IPS-15b (cell line): ENCODE measurements around the gene SLX9.
A peak's percentile ranks its signal among the peaks of the same experiment; 100 is the strongest.

Source experiments
- H3K27me3 ChIP-seq: one replicate; pipeline ENCODE4 v1.6.1; 2013; ENCODE audit warnings: low read length; ENCODE audit not compliant: control insufficient read depth, insufficient read depth
- H3K36me3 ChIP-seq: one replicate; pipeline ENCODE4 v1.6.1; 2013; ENCODE audit warnings: low read length; ENCODE audit not compliant: control insufficient read depth, insufficient read depth
- H3K4me1 ChIP-seq: one replicate; pipeline ENCODE4 v1.6.1; 2013; ENCODE audit warnings: mild to moderate bottlenecking, low read length; ENCODE audit not compliant: control insufficient read depth, insufficient read depth
- H3K4me3 ChIP-seq: one replicate; pipeline ENCODE4 v1.5.1; 2013; ENCODE audit warnings: low read depth, low read length
- H3K9ac ChIP-seq: one replicate; pipeline ENCODE4 v1.6.1; 2013; ENCODE audit warnings: low read depth, mild to moderate bottlenecking, low read length
- H3K9me3 ChIP-seq: one replicate; pipeline ENCODE4 v1.6.1; 2013; ENCODE audit warnings: mild to moderate bottlenecking, low read length; ENCODE audit not compliant: control insufficient read depth, insufficient read depth

SLX9 gene

DNA sequence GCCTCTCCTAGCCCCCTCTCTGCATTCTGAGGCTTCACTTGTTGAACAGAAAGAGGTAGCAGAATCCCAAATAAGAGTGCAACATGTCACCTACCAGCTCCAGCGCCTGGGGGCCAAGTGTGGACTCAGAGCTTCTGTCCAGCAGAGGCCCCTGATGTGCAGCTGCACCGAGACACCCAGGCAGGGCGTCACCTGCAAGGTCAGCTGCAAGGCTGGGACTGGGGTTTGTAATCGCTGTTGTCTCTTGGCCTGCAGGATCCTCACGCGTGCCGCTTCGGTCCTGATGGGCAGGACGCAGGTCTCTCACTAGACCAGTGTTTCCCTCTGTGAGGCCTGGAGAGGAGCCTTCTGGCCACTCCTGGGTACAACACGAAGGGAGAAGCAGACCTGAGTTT lies 4.3 kb upstream of the SLX9 start:
- H3K27me3 ChIP-seq: peaks cover 27% of the 10 kb centered on the region
- H3K9ac ChIP-seq: no peak overlapping the region
- no peak overlapping the region for H3K4me3 ChIP-seq
- no peaks in the 10 kb centered on the region for H3K36me3 ChIP-seq
- H3K4me1 ChIP-seq: no peaks in the 10 kb centered on the region
- no peaks in the 10 kb centered on the region for H3K9me3 ChIP-seq

GRCh38 chr21:44938772-44939531 lies 877 bp upstream of the SLX9 start:
- Histone ChIP-seq H3K4me3 (peak overlapping the region; percentile 72), H3K36me3 (peaks cover 3% of the 10 kb centered on the region), H3K9me3 (no peaks in the 10 kb centered on the region), H3K27me3 (peaks cover 2% of the 10 kb centered on the region), H3K4me1 (peaks cover 6% of the 10 kb centered on the region), H3K9ac (peak overlapping the region; percentile 60)

DNA sequence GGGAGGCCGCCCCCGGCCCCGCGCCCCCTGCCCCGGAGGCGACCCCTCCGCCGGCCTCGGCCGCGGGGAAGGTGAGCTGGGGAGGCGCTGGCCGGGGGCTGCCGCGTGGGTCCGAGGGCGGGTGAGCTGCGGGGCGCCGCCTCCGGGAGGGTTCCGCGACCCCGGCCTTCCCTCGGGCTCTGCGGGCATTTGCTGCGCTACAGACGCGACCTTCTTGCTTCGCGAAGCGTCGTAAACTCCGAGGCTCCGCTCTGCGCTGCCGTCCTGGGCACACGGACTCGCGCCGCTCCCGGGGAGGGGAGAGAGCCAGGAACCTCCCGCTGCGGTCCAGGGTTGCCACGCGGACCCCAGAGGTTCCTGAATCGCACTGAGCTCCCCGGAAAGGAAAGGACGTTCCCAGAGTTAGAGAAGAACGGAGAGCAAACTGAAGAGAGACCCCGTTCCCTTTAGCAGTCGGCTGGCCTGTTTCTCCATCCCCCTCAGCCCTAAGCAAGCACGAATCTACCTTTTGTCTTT lies 345 bp downstream of the SLX9 start:
- peaks cover 6% of the 10 kb centered on the region for H3K4me1 ChIP-seq
- peaks cover 14% of the 10 kb centered on the region for H3K36me3 ChIP-seq
- peak overlapping the region; percentile 62 for H3K9ac ChIP-seq
- no peaks in the 10 kb centered on the region for H3K9me3 ChIP-seq
- H3K27me3 ChIP-seq: no peaks in the 10 kb centered on the region
- H3K4me3 ChIP-seq: peak overlapping the region; percentile 84

- Histone ChIP-seq H3K4me3 (peak overlapping the region; percentile 84), H3K9me3 (no peaks in the 10 kb centered on the region), H3K4me1 (peaks cover 6% of the 10 kb centered on the region), H3K9ac (peak overlapping the region; percentile 9), H3K36me3 (peaks cover 19% of the 10 kb centered on the region), H3K27me3 (no peaks in the 10 kb centered on the region)
Measured at GRCh38 chr21:44941567-44941966, 1.7 kb downstream of the SLX9 start.

- Histone ChIP-seq H3K4me1 (peaks cover 6% of the 10 kb centered on the region), H3K9me3 (no peaks in the 10 kb centered on the region), H3K9ac (no peak overlapping the region), H3K4me3 (no peak overlapping the region), H3K27me3 (no peaks in the 10 kb centered on the region), H3K36me3 (peaks cover 26% of the 10 kb centered on the region)
Measured at GRCh38 chr21:44942566-44942965, 2.7 kb downstream of the SLX9 start.

DNA sequence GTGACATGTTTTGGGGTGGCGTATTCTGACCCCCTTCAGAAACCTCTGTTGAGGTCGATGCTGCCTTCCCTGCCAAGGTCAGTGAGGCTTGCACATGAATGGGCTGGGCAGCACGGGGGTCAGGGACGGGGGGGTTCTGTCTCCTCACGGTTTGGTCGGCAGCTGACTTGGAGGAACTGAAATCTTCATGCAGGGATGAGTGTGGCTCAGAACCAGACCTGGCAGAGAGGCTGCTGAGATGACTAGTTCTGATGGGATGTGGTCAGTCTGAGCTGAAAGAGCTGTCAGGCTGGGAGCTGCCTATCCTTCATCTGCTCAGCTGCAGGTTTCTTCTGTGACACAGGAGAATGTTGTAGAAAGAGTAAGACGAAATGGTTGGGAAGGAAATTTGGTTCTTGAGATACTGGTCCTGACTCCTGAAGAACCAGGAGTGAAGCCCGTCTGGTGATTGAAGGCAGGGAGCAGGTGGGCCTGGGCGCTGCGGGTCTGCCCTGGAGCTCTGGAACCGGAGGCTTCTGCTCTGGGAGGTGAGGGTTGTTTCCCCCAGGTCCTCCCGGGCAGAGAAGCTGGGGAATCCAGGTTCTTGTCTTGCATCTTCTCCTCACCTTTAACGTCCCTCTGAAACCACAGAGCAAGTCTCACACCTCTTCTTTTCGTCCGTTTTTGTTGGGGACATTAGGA lies 3.3 kb downstream of the SLX9 start:
- no peak overlapping the region for H3K9ac ChIP-seq
- H3K27me3 ChIP-seq: no peaks in the 10 kb centered on the region
- H3K4me1 ChIP-seq: peaks cover 6% of the 10 kb centered on the region
- H3K9me3 ChIP-seq: no peaks in the 10 kb centered on the region
- no peak overlapping the region for H3K4me3 ChIP-seq
- H3K36me3 ChIP-seq: peaks cover 31% of the 10 kb centered on the region

DNA sequence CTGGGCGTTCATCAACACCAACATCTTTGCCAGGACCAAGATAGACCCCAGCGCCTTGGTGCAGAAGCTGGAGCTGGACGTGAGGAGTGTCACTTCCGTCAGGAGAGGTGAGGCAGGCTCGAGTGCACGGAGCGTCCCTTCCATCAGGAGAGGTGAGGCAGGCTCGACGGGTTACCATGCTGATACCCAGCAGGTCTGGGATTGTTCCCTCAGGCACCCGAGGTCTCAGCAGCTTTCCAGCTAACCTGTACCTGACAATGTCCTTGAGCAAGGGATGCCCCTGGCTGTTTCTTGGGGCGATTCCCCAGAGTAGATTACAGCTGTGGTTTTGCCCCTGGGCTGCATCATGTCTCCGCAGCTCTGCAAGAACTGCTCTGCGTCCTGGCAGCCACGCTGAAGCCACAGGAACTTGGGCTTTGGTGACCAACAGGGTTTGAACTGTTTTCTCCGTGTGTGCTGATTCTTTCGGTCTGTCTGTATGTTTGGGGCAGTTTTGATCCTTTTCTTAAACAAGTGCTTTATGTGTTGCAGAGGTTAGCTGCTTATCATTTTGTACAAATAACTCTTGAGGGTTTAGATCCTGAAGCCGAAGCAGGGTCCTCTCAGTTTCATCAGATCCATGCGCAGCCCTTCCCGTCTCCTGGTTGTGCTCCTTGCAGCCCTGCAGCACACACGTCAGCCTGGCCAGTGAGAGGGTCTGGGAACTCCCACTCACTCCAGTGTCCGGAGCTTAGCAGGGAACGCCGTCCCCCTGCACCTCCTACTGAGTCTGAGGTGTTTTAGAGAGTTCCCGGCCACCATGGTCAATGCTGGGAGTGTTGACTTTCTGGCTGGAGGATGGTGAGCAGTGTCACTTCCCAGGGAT lies 4.1 kb downstream of the SLX9 start:
- no peaks in the 10 kb centered on the region for H3K27me3 ChIP-seq
- H3K4me1 ChIP-seq: peaks cover 6% of the 10 kb centered on the region

GRCh38 chr21:44944596-44944995 lies 4.8 kb downstream of the SLX9 start:
- Histone ChIP-seq H3K36me3 (peaks cover 38% of the 10 kb centered on the region), H3K9ac (no peak overlapping the region), H3K4me1 (peaks cover 6% of the 10 kb centered on the region), H3K27me3 (no peaks in the 10 kb centered on the region), H3K4me3 (no peak overlapping the region), H3K9me3 (no peaks in the 10 kb centered on the region)

More for the DNA sequence above, 4.1 kb downstream of the SLX9 start:
- Histone ChIP-seq H3K4me3 (no peak overlapping the region), H3K9ac (no peak overlapping the region), H3K9me3 (no peaks in the 10 kb centered on the region), H3K36me3 (peaks cover 35% of the 10 kb centered on the region)

GRCh38 chr21:44946254-44947041 lies 6.6 kb downstream of the SLX9 start:
- H3K9me3 ChIP-seq: no peaks in the 10 kb centered on the region
- peaks cover 2% of the 10 kb centered on the region for H3K4me1 ChIP-seq
- no peak overlapping the region for H3K9ac ChIP-seq
- peaks cover 48% of the 10 kb centered on the region for H3K36me3 ChIP-seq
- no peaks in the 10 kb centered on the region for H3K27me3 ChIP-seq
- no peak overlapping the region for H3K4me3 ChIP-seq

- peaks cover 52% of the 10 kb centered on the region for H3K36me3 ChIP-seq
Measured at GRCh38 chr21:44947111-44947929, 7.5 kb downstream of the SLX9 start.

More at GRCh38 chr21:44947111-44947929, 7.5 kb downstream of the SLX9 start:
- no peaks in the 10 kb centered on the region for H3K4me1 ChIP-seq
- H3K9ac ChIP-seq: no peak overlapping the region
- no peaks in the 10 kb centered on the region for H3K27me3 ChIP-seq
- H3K4me3 ChIP-seq: no peak overlapping the region
- H3K9me3 ChIP-seq: no peaks in the 10 kb centered on the region
